ENCODE results near the gene WNK2. TPM values are rescaled to one million over a fixed set of nuclear protein-coding genes. Genes with fewer than 3 reads are reported as not detected.

The WNK2 gene
- total RNA-seq, 1 donor from 2014 or later: 336 TPM

DNA sequence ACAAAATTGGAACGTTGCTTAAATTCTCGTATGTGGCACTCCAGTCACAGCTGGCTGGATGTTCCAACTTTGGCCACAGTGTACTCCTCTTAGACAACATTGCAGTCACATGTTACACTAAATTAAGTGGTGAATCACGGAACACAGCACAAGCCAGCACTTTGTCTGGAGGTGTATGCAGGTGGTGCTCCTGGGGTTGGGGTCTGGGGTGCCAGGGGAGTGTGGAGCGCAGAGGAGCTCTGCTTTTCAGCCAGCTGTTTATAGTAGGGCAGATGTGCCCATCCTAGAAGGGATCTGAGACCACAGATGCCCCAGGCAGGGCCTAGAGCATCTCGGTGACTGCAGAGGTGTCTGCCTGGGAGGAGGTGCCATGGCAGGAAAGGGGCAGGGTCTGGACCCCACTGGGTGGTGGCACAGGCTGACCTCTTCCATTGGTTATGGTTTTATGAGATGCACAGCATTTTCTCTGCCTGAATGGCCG lies 82.6 kb downstream of the WNK2 start:
- Mint-ChIP-seq H3K27ac (ENCODE audit: unreplicated experiment) (no peak overlapping the region), H3K36me3 (ENCODE audit: unreplicated experiment) (peaks cover 6% of the 10 kb centered on the region), H3K4me3 (ENCODE audit: unreplicated experiment) (no peak overlapping the region)

DNA sequence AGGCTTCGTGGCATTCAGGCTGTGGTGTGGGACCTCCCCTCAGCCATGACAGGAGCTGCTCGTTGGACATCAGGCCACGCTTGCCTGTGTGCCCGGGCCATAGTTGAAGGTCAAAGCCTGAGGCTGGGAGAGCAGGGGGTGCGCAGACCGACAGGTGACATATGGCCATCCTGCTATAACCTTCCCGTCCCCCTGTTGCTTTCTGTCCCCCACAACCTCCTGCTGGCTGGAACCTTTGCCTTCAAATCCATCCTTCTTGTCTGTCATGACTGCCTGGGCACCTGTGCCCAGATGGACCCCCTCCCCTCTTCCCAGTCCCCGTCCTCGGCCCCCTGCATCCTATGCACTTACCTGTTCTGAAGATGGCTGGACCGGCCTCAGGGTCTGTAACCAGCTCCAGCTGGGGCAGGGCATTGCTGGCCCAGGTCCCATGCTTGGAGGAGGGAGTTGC lies 83.2 kb downstream of the WNK2 start:
- H3K9me3 Mint-ChIP-seq (ENCODE audit: unreplicated experiment): peaks cover 6% of the 10 kb centered on the region
- TF ChIP-seq, protein P1, sequence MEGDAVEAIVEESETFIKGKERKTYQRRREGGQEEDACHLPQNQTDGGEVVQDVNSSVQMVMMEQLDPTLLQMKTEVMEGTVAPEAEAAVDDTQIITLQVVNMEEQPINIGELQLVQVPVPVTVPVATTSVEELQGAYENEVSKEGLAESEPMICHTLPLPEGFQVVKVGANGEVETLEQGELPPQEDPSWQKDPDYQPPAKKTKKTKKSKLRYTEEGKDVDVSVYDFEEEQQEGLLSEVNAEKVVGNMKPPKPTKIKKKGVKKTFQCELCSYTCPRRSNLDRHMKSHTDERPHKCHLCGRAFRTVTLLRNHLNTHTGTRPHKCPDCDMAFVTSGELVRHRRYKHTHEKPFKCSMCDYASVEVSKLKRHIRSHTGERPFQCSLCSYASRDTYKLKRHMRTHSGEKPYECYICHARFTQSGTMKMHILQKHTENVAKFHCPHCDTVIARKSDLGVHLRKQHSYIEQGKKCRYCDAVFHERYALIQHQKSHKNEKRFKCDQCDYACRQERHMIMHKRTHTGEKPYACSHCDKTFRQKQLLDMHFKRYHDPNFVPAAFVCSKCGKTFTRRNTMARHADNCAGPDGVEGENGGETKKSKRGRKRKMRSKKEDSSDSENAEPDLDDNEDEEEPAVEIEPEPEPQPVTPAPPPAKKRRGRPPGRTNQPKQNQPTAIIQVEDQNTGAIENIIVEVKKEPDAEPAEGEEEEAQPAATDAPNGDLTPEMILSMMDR (IDR thresholded peaks at IDR 0.05; ENCODE audit: partially characterized antibody, unreplicated experiment): no peak
- H3K27me3 Mint-ChIP-seq (ENCODE audit: unreplicated experiment): peaks cover 6% of the 10 kb centered on the region
- H3K4me3 Mint-ChIP-seq (ENCODE audit: unreplicated experiment): no peak overlapping the region
- no peak overlapping the region for H3K27ac Mint-ChIP-seq (ENCODE audit: unreplicated experiment)
- DNase-seq: no peak
- peaks cover 12% of the 10 kb centered on the region for H3K36me3 Mint-ChIP-seq (ENCODE audit: unreplicated experiment)
- peaks cover 3% of the 10 kb centered on the region for H3K4me1 Mint-ChIP-seq (ENCODE audit: low read depth, unreplicated experiment)

More for the DNA sequence above, 82.6 kb downstream of the WNK2 start:
- H3K27me3 Mint-ChIP-seq (ENCODE audit: unreplicated experiment): peaks cover 6% of the 10 kb centered on the region
- DNase-seq: no peak
- peaks cover 6% of the 10 kb centered on the region for H3K9me3 Mint-ChIP-seq (ENCODE audit: unreplicated experiment)
- peaks cover 4% of the 10 kb centered on the region for H3K4me1 Mint-ChIP-seq (ENCODE audit: low read depth, unreplicated experiment)
- TF ChIP-seq, protein P1 (IDR thresholded peaks at IDR 0.05; ENCODE audit: partially characterized antibody, unreplicated experiment): no peak

DNA sequence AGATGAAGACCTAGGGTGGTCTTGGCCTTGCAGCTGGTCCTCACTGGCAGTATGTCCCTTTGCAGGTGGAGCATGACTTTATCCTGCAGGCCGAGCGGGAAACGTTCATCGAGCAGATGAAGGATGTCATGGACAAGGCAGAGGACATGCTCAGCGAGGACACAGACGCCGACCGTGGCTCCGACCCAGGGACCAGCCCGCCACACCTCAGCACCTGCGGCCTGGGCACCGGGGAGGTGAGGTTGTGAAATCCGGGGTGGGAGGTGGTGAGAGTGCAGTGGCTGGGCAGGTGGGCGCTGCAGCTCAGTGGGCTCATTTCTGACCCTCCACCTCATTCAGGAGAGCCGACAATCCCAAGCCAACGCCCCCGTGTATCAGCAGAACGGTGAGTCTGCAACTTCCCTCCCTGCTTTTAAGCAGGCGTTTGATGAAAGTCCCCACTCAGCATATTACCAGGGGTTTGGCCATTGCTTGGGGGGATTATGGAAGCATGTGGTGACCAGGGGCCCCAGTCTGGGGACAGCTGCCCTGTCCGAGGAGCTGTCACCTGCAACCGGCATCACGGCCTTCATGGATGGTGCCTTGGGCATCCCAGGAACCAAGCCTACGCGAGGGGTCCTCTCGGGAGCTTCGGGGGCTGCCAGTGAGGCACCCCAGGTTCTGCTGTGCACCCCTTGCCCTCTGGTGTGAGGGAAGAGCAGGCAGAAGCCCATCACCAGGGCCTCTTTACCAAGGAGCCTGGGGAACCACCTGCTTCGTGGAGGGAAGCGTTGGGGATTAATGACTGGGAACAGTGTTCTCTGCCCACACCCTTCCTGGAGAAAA lies 84.0 kb downstream of the WNK2 start:
- Mint-ChIP-seq H3K36me3 (ENCODE audit: unreplicated experiment) (peaks cover 13% of the 10 kb centered on the region), H3K27me3 (ENCODE audit: unreplicated experiment) (peaks cover 6% of the 10 kb centered on the region), H3K9me3 (ENCODE audit: unreplicated experiment) (peaks cover 8% of the 10 kb centered on the region), H3K4me1 (ENCODE audit: low read depth, unreplicated experiment) (peaks cover 3% of the 10 kb centered on the region), H3K4me3 (ENCODE audit: unreplicated experiment) (no peak overlapping the region), H3K27ac (ENCODE audit: unreplicated experiment) (no peak overlapping the region)
- TF ChIP-seq, protein P1 (IDR thresholded peaks at IDR 0.05; ENCODE audit: partially characterized antibody, unreplicated experiment): no peak
- no peak for DNase-seq

DNA sequence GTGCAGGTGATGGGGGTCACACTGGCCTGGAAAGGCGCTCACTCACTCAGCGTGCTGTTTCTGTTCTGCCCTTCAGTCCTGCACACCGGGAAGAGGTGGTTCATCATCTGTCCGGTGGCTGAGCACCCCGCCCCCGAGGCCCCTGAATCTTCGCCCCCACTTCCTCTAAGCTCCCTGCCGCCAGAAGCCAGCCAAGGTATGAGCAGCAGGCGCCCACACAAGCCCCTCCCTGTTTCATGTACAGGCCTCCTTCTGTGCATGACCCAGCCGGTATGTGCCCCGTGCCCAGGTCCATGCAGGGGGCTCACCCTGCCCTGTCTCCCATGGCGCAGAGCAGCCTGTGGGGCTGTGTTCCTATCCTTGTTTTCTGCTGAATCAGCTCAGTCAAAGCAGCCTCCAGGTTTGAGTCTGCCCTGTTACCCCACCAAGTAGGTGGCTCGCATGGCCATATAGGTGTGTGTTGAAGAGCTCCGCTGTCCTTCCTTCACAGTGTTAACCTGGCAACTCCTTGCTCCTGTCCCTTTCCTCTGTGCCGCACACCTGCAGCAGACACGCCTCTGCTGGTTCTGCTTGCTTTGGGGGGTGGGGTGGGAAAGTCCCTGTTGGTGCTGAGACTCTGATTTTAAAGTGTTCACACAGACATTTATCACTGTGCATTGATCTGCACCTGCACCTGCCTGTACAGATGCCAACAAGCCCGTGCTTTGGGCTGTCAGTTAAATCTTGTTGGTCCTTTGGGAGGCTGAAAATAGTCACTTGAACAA lies 84.8 kb downstream of the WNK2 start:
- Mint-ChIP-seq H3K27me3 (ENCODE audit: unreplicated experiment) (peaks cover 6% of the 10 kb centered on the region), H3K27ac (ENCODE audit: unreplicated experiment) (no peak overlapping the region), H3K4me3 (ENCODE audit: unreplicated experiment) (no peak overlapping the region), H3K36me3 (ENCODE audit: unreplicated experiment) (peaks cover 14% of the 10 kb centered on the region), H3K9me3 (ENCODE audit: unreplicated experiment) (peaks cover 9% of the 10 kb centered on the region), H3K4me1 (ENCODE audit: low read depth, unreplicated experiment) (peaks cover 3% of the 10 kb centered on the region)
- TF ChIP-seq, protein P1 (IDR thresholded peaks at IDR 0.05; ENCODE audit: partially characterized antibody, unreplicated experiment): no peak
- no peak for DNase-seq
